LNCaP clone FGC (cell line): ENCODE data around the gene FOXL3.
"Not testable (repeated sequence)": the region's sequence is repeated elsewhere in the genome, so short reads cannot be mapped to it uniquely, and the experiment has no call there.

Source experiments
- DNase-seq: peaks from one replicate; pipeline ENCODE4 v3.0.0-alpha.2; 2011; ENCODE audit warnings: low read depth
- H3K4me3 ChIP-seq: 2 replicates; pipeline ENCODE4 v1.5.1; 2011; ENCODE audit warnings: mild to moderate bottlenecking, low read depth, low read length, control low read depth
- CTCF ChIP-seq: IDR thresholded peaks from 2 replicates; pipeline ENCODE4 v1.5.1; 2012; ENCODE audit warnings: mild to moderate bottlenecking; ENCODE audit not compliant: control insufficient read depth, insufficient read depth; ENCODE audit errors: extremely low read depth

FOXL3 gene

GRCh38 chr7:296373-296945, 6.5 kb downstream of the FOXL3 start:
- no peak for TF ChIP-seq CTCF
- no peak for DNase-seq
- H3K4me3 ChIP-seq: no peak overlapping the region

GRCh38 chr7:297141-297540, 7.2 kb downstream of the FOXL3 start:
- H3K4me3 ChIP-seq, DNase-seq: not testable (repeated sequence)

- TF ChIP-seq CTCF: no peak
- H3K4me3 ChIP-seq: no peak overlapping the region
- DNase-seq: no peak
Observed at GRCh38 chr7:297611-298374, 7.8 kb downstream of the FOXL3 start.

GRCh38 chr7:298375-298702, 8.4 kb downstream of the FOXL3 start:
- no peak for TF ChIP-seq CTCF

GRCh38 chr7:298743-299142, 8.8 kb downstream of the FOXL3 start:
- no peak for DNase-seq
- H3K4me3 ChIP-seq: no peak overlapping the region
- TF ChIP-seq CTCF: no peak

More at GRCh38 chr7:298375-298702, 8.4 kb downstream of the FOXL3 start:
- no peak overlapping the region for H3K4me3 ChIP-seq
- no peak for DNase-seq

- DNase-seq: no peak
- H3K4me3 ChIP-seq: no peak overlapping the region
- TF ChIP-seq CTCF: no peak
Observed at GRCh38 chr7:299169-299568, 9.2 kb downstream of the FOXL3 start.

GRCh38 chr7:299628-300027, 9.7 kb downstream of the FOXL3 start:
- TF ChIP-seq CTCF: no peak
- DNase-seq: no peak
- H3K4me3 ChIP-seq: no peak overlapping the region
